GM21786 (cell line): ENCODE results near the gene RAB1B.

Experiments used
- ATAC-seq: cut with Tn5 transposase; IDR thresholded peaks from one replicate; pipeline ENCODE4 v1.9.1; 2021; ENCODE audit not compliant: unreplicated experiment

The RAB1B gene

DNA sequence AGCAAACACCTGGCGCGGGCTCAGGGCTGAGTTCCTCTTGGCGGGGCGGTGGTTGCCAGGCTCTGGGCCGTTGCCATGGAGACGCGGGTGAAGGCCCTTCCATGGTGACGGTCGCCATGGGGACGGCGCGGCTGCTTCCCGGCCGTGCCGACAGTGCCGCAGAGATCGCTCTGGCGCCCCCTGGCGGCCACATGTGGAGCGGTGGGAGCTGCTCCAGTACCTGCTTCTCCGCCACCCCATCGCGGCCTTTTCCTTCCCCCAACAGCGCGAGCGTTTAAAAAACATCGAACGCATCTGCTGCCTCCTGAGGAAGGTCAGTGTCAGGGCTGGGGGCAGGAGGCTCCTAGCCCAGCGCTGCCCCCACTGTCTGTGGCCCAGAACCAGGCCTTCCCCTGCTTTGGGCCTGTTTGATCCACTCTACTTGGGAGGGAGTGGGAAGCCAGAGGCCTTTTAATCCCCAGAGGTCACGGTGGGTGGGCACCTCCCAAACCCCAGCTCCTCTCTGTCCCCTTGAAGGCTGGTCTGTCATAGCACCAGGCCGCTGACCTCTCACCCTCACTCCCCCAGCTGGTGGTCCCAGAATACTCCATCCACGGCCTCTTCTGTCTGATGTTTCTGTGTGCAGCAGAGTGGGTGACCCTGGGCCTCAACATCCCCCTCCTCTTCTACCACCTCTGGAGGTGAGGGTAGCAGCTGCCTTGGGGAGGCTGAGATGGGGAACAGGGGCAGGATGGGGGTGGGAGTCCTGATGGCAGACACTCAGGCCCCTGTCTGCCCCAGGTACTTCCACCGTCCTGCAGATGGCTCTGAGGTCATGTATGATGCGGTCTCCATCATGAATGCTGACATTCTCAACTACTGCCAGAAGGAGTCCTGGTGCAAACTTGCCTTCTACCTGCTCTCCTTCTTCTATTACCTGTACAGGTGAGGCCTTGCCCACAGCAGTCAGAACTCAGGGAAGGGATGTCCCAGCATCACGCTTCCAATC, 14.3 kb downstream of the RAB1B start:
- peak; percentile 68 for ATAC-seq

DNA sequence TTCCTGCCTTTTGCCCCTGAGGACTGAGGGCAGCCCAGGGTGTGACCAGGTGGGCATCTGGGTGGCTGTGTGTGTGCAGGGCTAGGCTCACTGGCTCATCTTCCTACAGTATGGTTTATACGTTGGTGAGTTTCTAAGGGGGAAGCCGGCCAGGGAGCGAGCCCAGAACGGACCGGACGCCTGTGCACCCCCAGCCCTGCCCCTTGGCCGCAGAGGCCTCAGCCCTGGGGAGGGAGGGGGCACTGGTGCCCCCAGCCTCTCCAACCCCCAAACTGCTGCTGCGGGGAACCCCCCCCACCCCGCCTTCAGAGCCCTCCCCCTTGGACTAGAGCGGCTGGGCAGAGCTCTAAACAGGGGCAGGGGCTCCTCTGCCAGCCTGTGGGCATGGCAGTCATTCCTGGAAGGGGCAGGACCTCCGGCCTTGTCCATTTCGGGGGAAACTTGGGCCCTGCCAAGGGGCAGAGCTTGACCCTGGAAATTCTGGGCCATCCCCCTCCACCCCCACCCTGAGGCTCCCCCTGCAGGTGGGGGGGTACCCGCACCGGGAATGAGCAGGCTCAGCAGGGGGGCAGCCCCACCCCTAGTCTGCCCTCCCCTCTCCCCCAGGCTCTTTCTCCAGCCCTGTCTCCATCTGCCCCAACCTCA, 15.1 kb downstream of the RAB1B start:
- ATAC-seq: no peak

DNA sequence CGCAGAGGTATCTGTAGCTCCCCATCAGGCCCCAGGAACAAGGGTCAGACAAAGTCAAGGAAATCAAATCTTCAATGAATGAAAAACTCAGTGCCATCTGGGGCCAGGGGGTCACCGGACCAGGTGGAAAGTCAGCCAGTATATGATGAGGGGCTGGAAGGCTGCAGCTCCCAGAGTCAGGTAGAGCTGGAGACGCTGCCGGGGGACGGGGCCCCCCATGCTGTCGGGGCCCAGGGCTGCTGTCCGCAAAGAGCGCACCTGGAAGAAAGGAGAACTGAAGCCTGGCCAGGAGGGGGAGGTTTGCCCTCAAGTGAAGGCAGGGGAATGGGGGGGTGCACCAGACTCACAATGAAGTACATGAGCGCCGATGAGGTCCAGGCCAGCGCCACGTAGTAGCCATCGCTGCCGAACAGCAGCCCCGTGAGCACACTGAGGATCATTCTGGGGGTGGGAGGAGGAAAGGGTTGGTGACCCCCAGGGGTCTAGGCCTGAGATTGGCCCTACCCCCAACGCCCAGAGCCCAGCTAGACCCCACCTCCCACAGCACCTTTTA, 16.2 kb downstream of the RAB1B start:
- no peak for ATAC-seq

DNA sequence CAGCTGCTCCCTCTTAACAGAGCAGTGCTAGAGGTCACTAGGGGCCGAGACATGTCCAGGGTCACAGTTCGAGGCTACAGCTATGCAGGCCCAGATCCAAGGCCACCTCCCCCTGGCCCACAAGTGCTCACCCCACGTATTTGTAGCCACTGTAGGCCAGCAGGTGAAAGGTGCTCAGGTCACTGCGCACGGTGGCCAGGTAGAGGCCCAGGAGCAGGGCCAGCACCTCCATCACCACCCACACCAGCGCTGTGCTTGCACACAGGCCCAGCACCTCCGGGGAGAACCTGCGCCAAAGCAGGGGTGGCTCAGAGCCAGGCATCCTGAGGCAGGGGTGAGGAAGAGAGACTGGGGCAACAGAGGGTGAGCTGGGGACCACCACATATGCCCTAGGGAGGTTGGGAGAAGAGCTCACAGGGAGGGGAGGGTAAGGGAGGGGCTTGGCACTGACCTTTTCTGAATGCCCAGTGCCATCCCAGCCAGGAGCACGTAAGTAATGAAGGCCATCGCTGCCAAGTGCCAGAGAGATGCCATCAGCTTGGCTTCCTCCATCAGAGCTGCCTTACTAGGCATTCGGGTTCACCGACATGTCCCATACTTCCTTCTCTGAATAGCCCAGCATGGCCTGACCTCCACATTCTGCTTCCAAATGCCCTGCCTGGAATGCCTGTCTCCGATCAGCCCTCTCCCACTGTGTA, 17.0 kb downstream of the RAB1B start:
- no peak for ATAC-seq

DNA sequence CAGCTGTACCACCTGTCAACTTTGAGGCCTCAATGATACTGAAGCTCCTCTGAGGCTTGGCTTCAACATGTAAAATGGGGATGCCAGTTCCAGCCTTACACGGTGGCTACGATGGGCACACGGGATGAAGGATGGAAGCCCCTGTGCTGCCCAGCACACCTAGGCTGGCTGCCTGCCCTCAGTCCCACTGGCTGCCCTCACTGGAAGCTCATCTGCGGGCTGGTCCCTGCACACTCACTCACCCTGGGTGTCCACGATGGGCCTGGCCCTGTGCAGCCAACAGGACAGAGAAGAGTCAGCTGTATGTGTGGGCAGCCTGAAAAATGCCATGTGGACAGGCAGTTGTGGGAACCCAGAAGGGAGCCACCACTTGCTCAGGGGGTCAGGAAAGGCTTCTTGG, 18.3 kb downstream of the RAB1B start:
- ATAC-seq: no peak

DNA sequence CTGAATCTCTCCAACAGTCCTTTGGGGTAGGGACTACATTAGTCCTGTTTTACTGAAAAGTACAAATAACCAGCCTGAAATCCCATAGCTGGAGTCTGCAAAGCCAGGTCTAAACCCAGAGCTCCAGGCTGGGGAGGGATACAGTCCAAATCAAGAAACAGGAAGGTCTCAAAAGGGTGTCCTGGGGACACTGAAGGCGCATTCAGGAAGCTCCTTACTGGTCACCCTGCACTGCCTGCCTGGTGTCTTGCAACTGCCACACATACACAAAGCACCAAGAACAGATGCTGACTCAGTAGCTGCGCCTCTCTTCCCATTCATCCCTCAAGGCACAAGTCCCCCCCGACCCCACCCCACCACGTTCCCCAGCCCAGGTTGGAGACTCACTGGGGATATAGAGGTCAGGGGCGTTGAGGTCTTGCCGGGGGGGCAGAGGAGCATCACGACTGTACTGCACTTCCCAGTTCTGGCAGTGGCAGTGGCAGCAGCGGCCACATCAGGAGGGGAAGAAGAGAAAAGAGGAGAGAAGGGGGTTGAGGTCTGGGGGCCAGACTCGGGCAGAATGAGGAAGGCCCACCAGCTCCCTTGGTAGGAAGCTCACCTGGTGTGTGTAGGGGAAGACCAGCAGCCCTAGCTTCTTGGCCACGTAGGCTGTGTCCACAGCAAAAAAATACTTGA, 18.9 kb downstream of the RAB1B start:
- ATAC-seq: no peak

DNA sequence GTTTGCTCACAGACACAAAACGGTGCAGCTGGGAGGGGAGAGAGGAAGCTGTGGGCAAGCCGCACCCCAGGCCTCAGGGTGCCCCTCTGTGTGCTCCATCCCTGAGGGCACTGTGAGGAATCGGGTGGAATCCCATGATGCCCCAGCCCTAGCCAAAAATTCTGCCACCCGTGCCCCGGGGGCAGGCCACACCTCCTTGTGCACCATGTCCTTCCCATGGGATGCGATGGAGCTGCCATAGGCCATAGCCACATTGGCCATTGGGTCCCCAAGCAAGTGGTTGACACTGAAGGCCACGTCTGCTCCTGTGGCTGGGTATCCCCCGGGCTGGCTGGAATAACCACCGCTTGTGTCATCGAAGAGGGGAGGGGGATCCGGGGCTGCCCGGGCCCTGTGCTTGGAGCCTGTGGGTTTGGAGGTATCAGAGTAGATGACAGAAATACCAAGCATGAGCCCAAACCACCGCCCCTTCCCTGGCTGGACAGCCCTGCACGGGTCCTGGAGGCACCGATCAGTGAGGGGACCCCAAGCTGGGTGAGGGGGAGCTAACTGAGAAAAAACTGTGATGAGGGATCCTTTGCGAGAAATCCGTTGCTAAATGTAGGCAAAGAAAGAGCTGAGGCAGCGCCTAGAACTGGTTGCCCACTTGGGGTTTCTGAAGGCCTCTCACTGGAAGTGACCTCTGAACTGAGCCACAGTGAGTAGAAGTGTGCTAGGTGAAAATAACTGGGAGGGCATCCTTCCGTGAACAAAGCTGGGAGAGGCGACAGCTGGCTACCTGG, 19.6 kb downstream of the RAB1B start:
- ATAC-seq: no peak

DNA sequence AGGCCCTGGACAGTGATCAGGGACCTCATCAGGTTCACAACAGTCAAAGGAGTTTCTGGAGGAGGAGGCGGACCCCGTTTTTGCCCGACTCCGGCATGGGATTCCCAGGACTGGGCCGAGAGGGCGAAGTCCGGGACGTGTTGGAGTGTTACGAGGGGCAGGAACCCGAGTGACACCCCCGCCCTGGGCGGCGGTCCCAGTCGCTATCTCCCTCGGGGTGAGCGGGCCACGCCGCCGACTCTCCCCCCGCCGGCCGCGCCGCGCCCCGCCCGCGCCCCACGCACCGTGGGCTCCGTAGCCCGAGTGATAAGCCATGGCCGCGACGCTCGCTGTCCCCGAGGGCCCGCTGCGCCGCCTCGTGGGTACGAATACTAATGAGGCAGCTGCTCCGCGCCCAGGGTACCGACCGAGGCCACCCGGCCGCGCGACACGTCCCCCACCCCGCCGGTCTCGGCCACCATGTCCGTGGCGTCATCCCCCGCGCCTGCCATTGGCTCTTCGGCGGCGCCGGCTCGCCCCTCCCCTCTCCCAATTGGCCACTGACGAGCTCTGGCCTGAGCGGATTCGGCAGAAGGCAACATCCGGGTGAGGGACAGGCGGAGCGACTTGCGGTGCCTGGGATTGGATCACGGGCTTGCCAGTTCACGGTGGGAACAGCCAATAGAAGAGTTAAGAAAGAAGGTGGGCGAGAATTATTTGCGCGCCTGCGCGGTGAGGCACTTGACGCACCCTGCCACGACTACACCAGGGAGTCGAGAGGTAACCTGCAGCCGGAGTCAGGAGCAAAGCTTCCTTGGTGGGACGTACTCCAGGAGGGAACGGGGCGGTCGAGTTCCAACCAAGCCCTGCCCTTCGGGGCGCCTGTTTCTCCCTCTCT, 20.5 kb downstream of the RAB1B start, which contains the start of gene YIF1A:
TSS of gene YIF1A (minus strand) at position 473 of the 877 bp plus-strand sequence. CDS start at position 315, 158 bp downstream.
- ATAC-seq: peak; percentile 95

DNA sequence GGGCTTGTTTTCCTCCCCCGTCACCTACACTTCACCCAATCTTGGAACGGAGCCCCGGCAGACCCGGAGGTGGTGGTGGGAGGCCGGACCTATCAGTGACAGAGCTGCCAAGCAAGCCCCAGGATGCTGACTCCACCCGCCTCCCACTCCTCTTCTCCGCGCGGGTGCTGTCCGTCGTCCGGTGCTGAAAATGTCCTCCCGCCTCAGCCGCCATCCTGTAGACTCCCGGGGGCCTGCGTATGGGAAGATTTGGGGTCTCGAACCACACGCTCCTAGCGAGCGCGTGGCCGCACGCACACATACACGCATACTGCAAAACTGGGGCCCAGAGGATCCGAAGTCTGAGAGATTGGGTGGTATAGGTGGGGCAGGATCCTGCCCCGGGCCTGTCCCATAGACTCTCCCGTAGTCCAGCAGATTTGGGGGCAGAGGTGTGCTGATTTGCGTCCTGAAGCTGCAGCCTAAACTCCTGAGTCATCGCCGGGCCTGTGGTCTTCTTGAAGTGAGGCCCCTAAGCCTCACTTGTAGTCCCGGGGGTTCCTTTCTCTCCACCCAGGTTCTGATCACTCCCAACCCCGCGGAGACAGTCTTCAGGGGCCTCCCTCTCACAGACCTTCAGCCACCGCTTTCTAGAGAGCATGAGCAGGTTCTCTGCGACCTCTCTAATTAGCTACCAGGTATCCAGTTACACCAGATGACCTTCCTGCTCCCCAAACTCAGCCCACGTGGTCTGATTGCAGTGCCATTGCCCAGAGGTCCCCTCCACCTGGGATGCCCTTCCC, 21.3 kb downstream of the RAB1B start:
- ATAC-seq: peak; percentile 31

DNA sequence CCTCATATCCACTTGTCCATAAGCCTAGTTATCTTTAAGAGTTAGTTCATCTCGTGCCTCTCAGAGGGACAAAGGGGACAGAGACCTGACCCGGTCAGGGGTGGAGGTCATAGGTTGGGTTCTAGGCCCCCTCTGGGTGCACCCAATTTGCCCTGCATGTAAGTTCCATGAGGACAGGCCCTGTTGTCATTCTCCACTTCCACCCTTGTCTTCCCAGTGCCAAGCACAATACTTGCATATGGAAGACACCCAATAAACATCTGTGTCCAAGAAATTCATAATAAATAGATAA, 21.8 kb downstream of the RAB1B start:
- ATAC-seq: no peak

DNA sequence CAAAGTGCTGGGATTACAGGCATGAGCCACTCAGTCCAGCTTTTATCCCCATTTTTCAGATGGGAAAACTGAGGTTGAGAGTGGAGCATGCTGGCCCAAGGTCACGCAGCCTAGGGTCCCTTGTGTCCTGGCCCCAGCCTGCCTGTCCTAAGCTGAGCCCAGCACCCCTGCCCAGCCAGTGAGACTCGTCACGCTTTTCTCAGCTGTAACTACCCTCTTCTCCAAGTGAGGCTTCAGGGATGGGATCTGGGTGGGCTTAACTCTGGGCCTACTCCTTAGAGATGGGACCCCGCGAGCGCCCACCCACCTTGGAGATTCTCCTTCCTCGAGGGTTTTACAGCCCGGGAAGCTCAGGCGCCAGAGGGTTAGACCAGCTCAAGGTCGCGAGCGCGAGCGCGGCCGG, 22.9 kb downstream of the RAB1B start:
- no peak for ATAC-seq

DNA sequence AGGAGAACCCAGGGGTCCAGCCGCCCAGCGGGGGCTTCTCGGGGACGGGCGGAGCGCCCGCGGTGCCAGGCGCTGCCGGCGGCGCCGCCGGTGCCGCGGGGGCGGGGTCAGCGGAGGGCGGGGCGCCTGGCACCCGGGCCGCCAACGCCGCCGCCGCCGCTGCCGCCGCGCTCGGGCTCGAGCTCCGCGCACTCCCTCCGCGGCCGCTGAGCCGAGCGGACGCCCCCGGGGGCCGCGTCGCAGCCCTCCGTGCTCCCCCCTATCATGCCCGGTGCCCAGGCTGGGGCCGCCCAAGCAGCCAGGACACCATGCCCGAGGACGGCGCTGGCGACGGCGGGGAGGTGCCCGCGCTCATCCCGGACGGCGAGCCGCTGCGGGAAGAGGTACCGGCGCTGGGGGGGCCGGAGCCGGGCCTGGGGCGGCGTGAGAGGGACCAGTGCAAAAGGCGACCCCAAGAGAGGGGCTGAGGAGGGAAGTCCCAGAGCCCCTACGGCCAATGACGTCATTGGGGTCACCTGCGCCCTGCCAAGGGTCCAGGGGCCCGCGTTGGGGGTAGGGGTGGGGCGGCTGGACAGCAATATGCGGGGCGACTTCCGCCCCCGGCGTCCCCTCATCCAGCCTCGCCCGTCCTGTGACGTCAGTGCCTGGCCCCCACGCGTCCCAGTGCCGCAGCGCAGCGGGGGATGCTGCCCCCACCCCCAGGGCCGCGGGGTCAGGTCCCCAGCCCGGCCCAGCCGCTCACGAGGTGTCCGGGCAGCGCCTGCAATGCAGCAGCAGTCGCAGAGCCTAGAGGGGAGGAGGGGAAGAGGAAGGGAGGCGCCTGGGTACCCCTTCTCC, 23.5 kb downstream of the RAB1B start, which contains the start of gene TMEM151A:
TSS of gene TMEM151A (plus strand) at position 189 of the 837 bp plus-strand sequence. CDS start at position 309, 120 bp downstream.
- ATAC-seq: no peak

DNA sequence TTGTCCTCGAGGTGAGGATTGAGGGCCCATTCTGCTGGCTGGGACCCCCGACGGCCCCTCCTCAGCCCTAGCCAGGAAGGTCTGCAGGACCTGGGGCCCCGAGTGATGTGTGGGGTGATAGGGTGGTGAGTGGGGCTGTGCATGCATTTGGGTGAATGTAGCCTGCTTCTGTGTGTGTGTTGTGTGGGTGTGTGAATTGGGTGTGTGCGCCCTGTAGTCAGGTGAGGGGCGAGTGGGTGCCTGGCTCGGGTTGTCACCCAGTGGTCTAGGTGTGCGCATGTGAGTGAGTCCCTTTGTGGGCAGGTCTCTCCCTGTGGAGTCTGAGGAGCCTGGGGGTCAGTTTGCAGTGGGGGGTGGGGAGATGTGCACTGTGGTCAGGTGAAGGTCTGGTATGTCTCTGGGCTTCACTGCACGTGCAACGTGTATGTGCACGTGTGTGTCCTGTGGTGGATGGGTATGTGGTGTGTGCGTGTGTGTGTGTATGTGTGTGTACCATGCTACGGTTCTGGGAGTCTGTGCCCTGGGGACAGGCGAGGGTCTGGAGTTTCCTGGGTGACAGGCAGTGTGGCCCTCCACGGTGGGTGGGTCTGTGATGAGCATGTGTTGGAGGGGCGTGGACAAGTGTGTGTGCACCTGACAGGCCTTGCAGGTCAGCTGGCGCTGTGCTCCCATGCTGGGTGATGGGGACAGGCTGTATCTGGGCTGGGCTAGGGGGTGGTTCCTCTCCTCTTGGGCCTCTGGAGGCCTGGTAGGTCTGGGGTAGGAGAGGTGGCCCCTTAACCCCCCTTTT, 24.3 kb downstream of the RAB1B start:
- ATAC-seq: no peak

DNA sequence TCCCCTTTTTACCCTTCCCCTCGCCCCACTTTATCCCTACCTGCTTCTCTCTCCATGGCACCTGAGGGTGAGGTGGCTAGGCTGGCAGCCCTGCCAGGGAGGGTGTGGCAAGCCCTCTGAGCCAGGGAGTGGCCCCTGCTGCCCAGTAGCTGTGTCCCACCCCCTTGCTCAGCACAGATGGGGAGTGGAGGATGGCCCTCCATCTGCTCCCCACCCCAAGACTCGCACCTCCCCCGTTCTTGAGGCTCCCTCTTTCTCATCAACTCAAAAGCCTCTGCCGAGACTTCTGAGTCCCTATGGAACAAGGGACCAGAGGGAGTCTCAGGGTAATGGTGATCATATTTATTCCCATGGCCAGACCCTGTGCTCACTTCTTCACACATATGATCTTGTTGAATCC, 24.9 kb downstream of the RAB1B start:
- no peak for ATAC-seq

DNA sequence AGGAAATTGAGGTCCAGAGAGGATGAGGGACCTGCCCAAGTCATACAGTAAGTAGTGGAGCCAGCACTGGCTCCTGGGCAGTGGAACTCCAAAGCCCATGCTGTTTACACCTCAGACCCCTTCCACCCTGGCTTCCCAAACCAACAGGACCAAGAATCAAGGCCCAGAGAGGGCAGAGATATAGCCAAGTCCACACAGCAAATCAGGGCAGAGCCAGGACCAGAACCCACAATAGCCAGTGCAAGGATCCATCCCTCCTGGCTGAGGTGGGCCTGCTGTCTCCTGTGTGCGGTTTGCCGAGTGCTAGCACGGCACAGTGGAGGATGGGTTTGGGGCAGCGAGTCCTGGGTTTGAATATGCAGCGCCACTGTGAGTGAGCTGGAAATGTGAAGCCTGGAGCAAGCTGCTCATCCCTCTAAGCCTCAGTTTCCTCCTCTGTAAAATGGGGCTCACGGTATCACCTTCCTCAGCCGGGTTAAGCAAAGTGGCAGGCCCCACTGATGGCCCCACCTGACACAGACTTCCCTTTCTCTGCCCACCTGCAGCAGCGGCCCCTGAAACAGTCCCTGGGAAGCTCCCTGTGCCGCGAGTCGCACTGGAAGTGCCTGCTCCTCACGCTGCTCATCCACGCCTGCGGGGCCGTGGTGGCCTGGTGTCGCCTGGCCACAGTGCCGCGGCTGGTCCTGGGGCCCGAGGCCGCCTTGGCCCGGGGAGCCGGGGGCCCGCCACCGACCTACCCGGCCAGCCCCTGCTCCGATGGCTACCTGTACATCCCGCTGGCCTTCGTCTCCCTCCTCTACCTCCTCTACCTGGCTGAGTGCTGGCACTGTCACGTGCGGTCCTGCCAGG, 25.6 kb downstream of the RAB1B start:
- no peak for ATAC-seq
